Measurements from ENCODE around the gene LUZP2.

- TF ChIP-seq, protein P1, sequence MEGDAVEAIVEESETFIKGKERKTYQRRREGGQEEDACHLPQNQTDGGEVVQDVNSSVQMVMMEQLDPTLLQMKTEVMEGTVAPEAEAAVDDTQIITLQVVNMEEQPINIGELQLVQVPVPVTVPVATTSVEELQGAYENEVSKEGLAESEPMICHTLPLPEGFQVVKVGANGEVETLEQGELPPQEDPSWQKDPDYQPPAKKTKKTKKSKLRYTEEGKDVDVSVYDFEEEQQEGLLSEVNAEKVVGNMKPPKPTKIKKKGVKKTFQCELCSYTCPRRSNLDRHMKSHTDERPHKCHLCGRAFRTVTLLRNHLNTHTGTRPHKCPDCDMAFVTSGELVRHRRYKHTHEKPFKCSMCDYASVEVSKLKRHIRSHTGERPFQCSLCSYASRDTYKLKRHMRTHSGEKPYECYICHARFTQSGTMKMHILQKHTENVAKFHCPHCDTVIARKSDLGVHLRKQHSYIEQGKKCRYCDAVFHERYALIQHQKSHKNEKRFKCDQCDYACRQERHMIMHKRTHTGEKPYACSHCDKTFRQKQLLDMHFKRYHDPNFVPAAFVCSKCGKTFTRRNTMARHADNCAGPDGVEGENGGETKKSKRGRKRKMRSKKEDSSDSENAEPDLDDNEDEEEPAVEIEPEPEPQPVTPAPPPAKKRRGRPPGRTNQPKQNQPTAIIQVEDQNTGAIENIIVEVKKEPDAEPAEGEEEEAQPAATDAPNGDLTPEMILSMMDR (conservative IDR thresholded peaks at IDR 0.05; ENCODE audit: low read depth, low read length) = no peak
- TF ChIP-seq EZH2 (IDR thresholded peaks at IDR 0.05; ENCODE audit: low read length, unreplicated experiment) (no peak), EZH2phosphoT487 (IDR thresholded peaks at IDR 0.05; ENCODE audit: borderline replicate concordance, low read length) (no peak)
Observed at GRCh38 chr11:24678703-24679348, 182.0 kb downstream of the LUZP2 start.

All from PC-3 (cell line).